ENCODE results near the gene MB21D2. TPM values are rescaled to one million over a fixed set of nuclear protein-coding genes. Genes with fewer than 3 reads are reported as not detected.

The MB21D2 gene
- total RNA-seq, 1 donor from 2014 or later, result 11.0 TPM

GRCh38 chr3:192747746-192748145, 169.9 kb downstream of the MB21D2 start:
- Histone ChIP-seq H3K4me1 (ENCODE audit: insufficient read depth, low read length) (no peaks in the 10 kb centered on the region), H3K36me3 (ENCODE audit: insufficient read depth, low read length) (no peaks in the 10 kb centered on the region), H2AFZ (ENCODE audit: low read depth, low read length) (no peak overlapping the region), H3K27ac (ENCODE audit: low read depth, low read length) (no peak overlapping the region), H3K79me2 (ENCODE audit: insufficient read depth, low read length) (no peaks in the 10 kb centered on the region), H3K4me2 (ENCODE audit: low read length) (no peak overlapping the region), H4K20me1 (ENCODE audit: insufficient read depth, low read length) (no peaks in the 10 kb centered on the region), H3K9me3 (ENCODE audit: insufficient read depth, low read depth, low read length) (no peaks in the 10 kb centered on the region), H3K4me3 (ENCODE audit: insufficient read depth, low read depth, low read length) (no peak overlapping the region), H3K9ac (ENCODE audit: low read length) (no peak overlapping the region), H3K27me3 (ENCODE audit: insufficient read depth, low read length) (no peaks in the 10 kb centered on the region)
- H3K4me1 Mint-ChIP-seq (ENCODE audit: low read depth, unreplicated experiment), result no peaks in the 10 kb centered on the region
- DNase-seq (ENCODE audit: low read depth) (no peak), FAIRE-seq (no peak)
- H3K27ac Mint-ChIP-seq (ENCODE audit: unreplicated experiment), result no peak overlapping the region
- no peak overlapping the region for H3K4me3 Mint-ChIP-seq (ENCODE audit: unreplicated experiment)
- TF ChIP-seq EZH2 (IDR thresholded peaks at IDR 0.05; ENCODE audit: insufficient read depth, low read length), result no peak
- H3K9me3 Mint-ChIP-seq (ENCODE audit: unreplicated experiment), result no peaks in the 10 kb centered on the region
- H3K27me3 Mint-ChIP-seq (ENCODE audit: low read depth, unreplicated experiment), result no peaks in the 10 kb centered on the region
- H3K36me3 Mint-ChIP-seq (ENCODE audit: low read depth, unreplicated experiment), result no peaks in the 10 kb centered on the region

DNA sequence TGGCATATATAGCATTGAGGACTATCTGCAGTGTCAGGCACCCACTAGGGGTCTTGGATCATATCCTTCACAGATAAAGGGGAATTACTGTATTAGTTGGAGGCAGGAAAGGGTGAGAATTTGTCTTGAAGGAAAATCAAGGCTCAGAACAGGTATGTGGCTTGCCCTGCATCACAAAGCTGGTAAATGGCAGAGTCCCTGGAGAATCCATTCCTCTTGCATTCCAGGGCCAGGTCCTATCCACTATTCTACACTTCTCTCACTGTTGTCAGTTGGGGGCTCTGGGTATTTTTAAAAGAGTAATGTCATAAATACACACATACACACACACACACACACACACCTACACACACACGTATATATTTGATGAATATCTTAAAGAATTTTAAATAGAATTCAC, 170.5 kb downstream of the MB21D2 start:
- no peak overlapping the region for H3K4me2 ChIP-seq (ENCODE audit: low read length)
- H3K9ac ChIP-seq (ENCODE audit: low read length), result no peak overlapping the region
- no peaks in the 10 kb centered on the region for H3K36me3 ChIP-seq (ENCODE audit: insufficient read depth, low read length)
- H2AFZ ChIP-seq (ENCODE audit: low read depth, low read length), result no peak overlapping the region
- no peaks in the 10 kb centered on the region for H3K36me3 Mint-ChIP-seq (ENCODE audit: low read depth, unreplicated experiment)
- no peaks in the 10 kb centered on the region for H4K20me1 ChIP-seq (ENCODE audit: insufficient read depth, low read length)
- no peaks in the 10 kb centered on the region for H3K79me2 ChIP-seq (ENCODE audit: insufficient read depth, low read length)
- no peak overlapping the region for H3K4me3 Mint-ChIP-seq (ENCODE audit: unreplicated experiment)
- no peak for TF ChIP-seq EZH2 (IDR thresholded peaks at IDR 0.05; ENCODE audit: insufficient read depth, low read length)
- TF ChIP-seq CTCF (IDR thresholded peaks at IDR 0.05; ENCODE audit: insufficient read depth, low read depth, low read length), result no peak
- H3K27me3 ChIP-seq (ENCODE audit: insufficient read depth, low read length), result no peaks in the 10 kb centered on the region
- no peak overlapping the region for H3K27ac ChIP-seq (ENCODE audit: low read depth, low read length)
- H3K4me1 Mint-ChIP-seq (ENCODE audit: low read depth, unreplicated experiment), result no peaks in the 10 kb centered on the region
- DNase-seq (ENCODE audit: low read depth) (no peak), FAIRE-seq (no peak)
- no peaks in the 10 kb centered on the region for H3K9me3 Mint-ChIP-seq (ENCODE audit: unreplicated experiment)
- H3K27ac Mint-ChIP-seq (ENCODE audit: unreplicated experiment), result no peak overlapping the region
- no peaks in the 10 kb centered on the region for H3K4me1 ChIP-seq (ENCODE audit: insufficient read depth, low read length)
- no peaks in the 10 kb centered on the region for H3K27me3 Mint-ChIP-seq (ENCODE audit: low read depth, unreplicated experiment)
- no peak overlapping the region for H3K4me3 ChIP-seq (ENCODE audit: insufficient read depth, low read depth, low read length)
- H3K9me3 ChIP-seq (ENCODE audit: insufficient read depth, low read depth, low read length), result no peaks in the 10 kb centered on the region

Other genes with a start within 250 kb of the MB21D2 start
- 1.4 and 1.8 TPM in 2 replicates for gene FGF12, start 190.3 kb downstream of the MB21D2 start, total RNA-seq